ENCODE results near the gene DDX11.
"Not testable (repeated sequence)": the region's sequence is repeated elsewhere in the genome, so short reads cannot be mapped to it uniquely, and the experiment has no call there.

DNA sequence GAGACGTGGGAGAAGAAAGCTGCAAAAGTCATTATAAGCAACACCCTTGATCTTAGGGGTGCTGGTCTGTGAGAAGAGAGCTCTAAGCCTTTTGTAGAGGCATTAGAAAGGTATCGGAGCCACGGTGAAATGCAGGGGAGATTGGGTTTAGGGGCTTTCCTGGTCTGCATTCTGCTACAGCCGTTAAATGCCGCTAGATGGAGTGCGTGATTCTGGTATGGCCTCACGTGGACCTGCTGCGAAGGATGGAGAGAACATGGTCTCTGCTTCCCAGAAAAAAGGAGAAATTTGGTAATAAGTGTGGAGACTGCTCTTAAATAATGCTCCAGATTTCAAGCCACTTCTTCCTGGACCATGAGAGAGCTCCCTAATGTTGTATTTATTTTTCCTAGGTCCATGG, 4.3 kb downstream of the DDX11 start:
- TF ChIP-seq, protein P1, sequence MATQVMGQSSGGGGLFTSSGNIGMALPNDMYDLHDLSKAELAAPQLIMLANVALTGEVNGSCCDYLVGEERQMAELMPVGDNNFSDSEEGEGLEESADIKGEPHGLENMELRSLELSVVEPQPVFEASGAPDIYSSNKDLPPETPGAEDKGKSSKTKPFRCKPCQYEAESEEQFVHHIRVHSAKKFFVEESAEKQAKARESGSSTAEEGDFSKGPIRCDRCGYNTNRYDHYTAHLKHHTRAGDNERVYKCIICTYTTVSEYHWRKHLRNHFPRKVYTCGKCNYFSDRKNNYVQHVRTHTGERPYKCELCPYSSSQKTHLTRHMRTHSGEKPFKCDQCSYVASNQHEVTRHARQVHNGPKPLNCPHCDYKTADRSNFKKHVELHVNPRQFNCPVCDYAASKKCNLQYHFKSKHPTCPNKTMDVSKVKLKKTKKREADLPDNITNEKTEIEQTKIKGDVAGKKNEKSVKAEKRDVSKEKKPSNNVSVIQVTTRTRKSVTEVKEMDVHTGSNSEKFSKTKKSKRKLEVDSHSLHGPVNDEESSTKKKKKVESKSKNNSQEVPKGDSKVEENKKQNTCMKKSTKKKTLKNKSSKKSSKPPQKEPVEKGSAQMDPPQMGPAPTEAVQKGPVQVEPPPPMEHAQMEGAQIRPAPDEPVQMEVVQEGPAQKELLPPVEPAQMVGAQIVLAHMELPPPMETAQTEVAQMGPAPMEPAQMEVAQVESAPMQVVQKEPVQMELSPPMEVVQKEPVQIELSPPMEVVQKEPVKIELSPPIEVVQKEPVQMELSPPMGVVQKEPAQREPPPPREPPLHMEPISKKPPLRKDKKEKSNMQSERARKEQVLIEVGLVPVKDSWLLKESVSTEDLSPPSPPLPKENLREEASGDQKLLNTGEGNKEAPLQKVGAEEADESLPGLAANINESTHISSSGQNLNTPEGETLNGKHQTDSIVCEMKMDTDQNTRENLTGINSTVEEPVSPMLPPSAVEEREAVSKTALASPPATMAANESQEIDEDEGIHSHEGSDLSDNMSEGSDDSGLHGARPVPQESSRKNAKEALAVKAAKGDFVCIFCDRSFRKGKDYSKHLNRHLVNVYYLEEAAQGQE (IDR thresholded peaks at IDR 0.05; ENCODE audit: insufficient replicate concordance, low read depth): not testable (repeated sequence)
- TF ChIP-seq POLR2AphosphoS5 (IDR thresholded peaks at IDR 0.05; ENCODE audit: low read depth); GABPA (IDR thresholded peaks at IDR 0.05; ENCODE audit: low read depth); SPI1 (IDR thresholded peaks at IDR 0.05; ENCODE audit: borderline replicate concordance, low read depth): not testable (repeated sequence)
- TF ChIP-seq, protein P2, sequence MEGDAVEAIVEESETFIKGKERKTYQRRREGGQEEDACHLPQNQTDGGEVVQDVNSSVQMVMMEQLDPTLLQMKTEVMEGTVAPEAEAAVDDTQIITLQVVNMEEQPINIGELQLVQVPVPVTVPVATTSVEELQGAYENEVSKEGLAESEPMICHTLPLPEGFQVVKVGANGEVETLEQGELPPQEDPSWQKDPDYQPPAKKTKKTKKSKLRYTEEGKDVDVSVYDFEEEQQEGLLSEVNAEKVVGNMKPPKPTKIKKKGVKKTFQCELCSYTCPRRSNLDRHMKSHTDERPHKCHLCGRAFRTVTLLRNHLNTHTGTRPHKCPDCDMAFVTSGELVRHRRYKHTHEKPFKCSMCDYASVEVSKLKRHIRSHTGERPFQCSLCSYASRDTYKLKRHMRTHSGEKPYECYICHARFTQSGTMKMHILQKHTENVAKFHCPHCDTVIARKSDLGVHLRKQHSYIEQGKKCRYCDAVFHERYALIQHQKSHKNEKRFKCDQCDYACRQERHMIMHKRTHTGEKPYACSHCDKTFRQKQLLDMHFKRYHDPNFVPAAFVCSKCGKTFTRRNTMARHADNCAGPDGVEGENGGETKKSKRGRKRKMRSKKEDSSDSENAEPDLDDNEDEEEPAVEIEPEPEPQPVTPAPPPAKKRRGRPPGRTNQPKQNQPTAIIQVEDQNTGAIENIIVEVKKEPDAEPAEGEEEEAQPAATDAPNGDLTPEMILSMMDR (IDR thresholded peaks at IDR 0.05; ENCODE audit: insufficient read depth, low read length): not testable (repeated sequence)

All from HL-60 (cell line).